NCI-H187 (cell line): ENCODE data around the gene COL10A1.

ENCODE experiments used
- DNase-seq, 2 experiments: peaks; one replicate each; lab custom pipeline; 2025; lab: John Stamatoyannopoulos, UW

COL10A1 gene

GRCh38 chr6:116084284-116084683 is 41.6 kb downstream of the COL10A1 start:
- DNase-seq: no peak

- no peak for DNase-seq
These were observed 42.9 kb downstream of the COL10A1 start for GRCh38 chr6:116083052-116083451.

DNA sequence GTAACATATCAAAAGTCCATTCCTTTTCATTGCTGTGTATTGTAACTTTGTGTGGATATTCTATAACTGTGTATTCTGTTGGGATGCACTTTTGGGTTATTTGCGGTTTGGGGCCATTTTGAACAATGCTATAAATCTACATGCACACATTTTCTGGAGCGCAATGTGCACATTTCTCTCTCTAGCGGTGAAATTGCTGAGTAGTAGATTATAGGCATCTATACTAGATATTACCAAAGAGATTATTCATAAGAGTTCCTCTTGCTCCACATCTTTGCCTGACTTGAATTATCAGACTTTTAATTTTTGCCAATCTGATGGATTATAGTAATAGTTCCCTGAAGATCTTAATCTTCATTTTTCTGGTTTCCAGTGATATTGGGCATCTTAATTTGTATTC is 47.0 kb downstream of the COL10A1 start:
- no peak for DNase-seq

- no peak for DNase-seq
These were observed 47.4 kb downstream of the COL10A1 start for GRCh38 chr6:116078522-116078921.

DNA sequence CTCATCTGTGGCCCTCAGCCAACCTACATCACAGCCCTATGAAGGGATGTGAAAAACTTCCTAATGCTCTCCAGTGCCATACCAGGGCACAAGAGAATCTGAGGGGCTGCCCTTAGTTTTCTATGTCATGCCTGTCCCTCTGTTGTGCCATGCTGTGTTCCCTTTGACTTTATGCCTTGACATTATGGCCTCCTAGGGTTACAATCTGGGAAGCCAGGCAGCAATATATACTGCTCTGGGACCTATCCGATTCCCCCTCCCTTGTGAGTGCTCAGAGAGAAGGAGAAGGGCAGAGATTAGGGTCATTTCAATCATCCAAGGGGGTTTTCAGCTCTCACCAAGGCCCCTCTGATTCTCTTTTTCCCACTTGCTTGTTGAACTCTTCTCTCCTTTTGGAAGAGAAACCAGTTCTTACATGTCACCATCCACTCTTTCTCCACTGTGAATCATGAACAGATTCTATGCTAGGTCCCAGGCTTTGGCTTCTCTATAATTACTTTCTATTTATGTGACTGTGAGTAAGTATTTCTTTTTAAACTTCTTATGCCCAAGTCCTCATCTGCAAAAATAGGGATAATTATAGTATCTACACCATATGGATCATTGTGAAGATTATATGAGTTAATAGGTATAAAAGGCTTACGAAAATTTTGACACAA is 51.1 kb downstream of the COL10A1 start:
- DNase-seq: no peak

DNA sequence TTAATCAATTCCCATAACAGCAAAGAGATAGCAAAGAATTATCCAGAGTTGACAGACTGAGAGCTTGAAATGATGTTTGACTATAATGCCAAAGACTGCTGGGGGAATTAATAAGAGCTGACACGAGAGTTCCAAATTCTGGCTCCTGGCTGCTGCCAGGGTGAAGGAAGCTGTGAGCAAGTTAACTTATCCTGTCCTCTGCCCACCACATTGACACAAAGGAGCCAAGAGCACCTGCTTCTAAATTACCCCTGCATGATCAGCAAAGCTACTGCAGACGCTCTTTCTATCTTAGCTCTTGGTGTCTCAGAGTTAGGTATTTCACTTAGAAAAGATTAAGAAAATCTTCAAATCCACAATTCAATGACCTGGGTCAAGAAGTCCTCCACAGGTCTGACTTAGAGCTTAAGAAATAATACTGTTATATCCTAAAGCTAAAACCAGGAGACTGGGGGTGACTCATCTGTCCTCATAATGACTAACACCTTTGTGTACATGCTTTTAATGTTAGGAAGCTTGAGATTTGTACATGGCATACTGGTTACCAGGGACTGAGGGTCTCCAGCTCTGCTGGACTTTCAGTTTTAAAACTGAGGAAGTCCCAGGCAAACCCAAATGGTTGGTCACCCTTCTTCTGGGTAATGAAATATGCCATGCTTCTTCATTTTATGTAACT is 52.0 kb downstream of the COL10A1 start:
- DNase-seq: no peak

DNA sequence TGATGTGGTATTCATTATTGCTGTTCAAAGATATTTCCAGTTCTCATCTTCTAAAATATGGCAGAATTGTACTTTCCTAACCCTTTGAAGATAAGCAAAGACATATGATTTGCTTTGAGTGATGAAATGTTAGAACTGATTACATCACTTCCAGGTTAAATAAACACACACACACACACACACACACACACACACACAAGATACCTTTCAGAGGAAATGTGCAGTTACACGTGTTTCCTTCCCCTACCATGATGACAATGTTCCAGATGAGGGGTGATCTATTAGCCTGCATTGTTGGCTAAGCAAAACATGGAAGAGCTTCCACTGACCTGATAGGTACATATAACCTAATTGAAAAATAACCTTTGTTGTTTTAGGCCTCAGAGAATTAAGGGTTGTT is 53.6 kb downstream of the COL10A1 start:
- no peak for DNase-seq

DNA sequence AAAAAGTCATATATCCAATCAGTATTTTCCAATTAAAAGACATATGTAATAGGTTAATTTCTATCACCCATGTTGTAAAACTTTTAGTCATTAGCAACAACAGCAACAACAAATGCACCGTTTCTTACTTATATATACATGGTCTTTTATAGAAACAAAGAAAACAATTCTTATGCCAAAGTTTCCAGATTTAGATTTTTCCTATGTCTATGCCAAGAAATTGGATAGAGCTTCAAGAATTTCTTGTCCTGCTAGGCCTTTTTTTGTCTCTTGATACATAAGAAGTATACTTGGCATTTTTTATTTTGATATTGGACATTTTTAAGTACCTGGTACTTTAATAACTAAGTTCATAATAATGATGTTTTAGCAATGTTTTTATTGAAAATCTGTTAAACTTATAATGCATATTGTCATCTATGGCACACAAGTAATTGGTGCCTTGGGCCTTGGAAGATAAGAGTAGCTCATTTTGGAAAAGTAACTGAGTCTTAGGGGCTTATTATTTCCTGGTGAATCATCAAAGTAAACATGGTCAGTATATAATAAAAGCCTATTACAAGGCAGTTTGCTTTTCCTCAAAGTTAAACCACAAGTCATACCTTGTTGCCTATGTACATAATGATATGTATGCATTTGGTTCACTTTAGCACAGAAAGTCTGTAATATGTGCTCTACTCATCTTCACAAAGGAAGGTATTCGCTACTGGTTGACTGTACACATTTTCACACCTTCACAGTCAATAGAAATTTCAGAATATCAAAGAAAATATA is 55.1 kb downstream of the COL10A1 start:
- DNase-seq: no peak

GRCh38 chr6:116070101-116070500 is 55.8 kb downstream of the COL10A1 start:
- DNase-seq: no peak
